SK-N-SH treated with all-trans-retinoic acid at 6 μM for 48 hours (cell line): ENCODE results near the gene PHLDA1.

Experiments
- ARNTL ChIP-seq: fragments of 450-650 bp; formaldehyde crosslinking; IDR thresholded peaks from 2 replicates; pipeline ENCODE4 v1.5.0; 2020; ENCODE audit warnings: low read depth, mild to moderate bottlenecking, moderate library complexity, borderline replicate concordance
- BACH2 ChIP-seq: fragments of 250-450 bp; sonication (Bioruptor Pico); IDR thresholded peaks from 2 replicates; pipeline ENCODE4 v1.9.0; 2021; ENCODE audit warnings: mild to moderate bottlenecking, borderline replicate concordance
- CSDC2 ChIP-seq: fragments of 250-450 bp; sonication (Bioruptor Pico); IDR thresholded peaks from 2 replicates; pipeline ENCODE4 v1.5.0; 2020; ENCODE audit warnings: mild to moderate bottlenecking, moderate library complexity
- ESRRG ChIP-seq: fragments of 250-450 bp; sonication (Bioruptor Pico); IDR thresholded peaks from 2 replicates; pipeline ENCODE4 v1.6.1; 2021; ENCODE audit warnings: mild to moderate bottlenecking
- GLIS3 ChIP-seq: fragments of 250-450 bp; sonication (Bioruptor Pico); IDR thresholded peaks from 2 replicates; pipeline ENCODE4 v1.5.0; 2020; ENCODE audit warnings: mild to moderate bottlenecking, moderate library complexity
- ISL1 ChIP-seq: fragments of 250-450 bp; sonication (Bioruptor Pico); IDR thresholded peaks from 2 replicates; pipeline ENCODE4 v2.1.2; 2022; ENCODE audit warnings: mild to moderate bottlenecking, moderate library complexity
- PATZ1 ChIP-seq: fragments of 250-450 bp; sonication (Bioruptor Pico); IDR thresholded peaks from 2 replicates; pipeline ENCODE4 v1.8.0; 2020; ENCODE audit warnings: mild to moderate bottlenecking, moderate library complexity, borderline replicate concordance
- POU6F1 ChIP-seq: fragments of 250-450 bp; sonication (Bioruptor Pico); IDR thresholded peaks from 2 replicates; pipeline ENCODE4 v1.8.0; 2021; ENCODE audit warnings: low read depth, mild to moderate bottlenecking, moderate library complexity, borderline replicate concordance
- PPARA ChIP-seq: fragments of 250-450 bp; sonication (Bioruptor Pico); IDR thresholded peaks from 2 replicates; pipeline ENCODE4 v1.5.0; 2020; ENCODE audit warnings: mild to moderate bottlenecking, borderline replicate concordance
- RARB ChIP-seq: fragments of 250-450 bp; sonication (Bioruptor Pico); IDR thresholded peaks from 2 replicates; pipeline ENCODE4 v1.8.0; 2021; ENCODE audit warnings: mild to moderate bottlenecking, moderate library complexity
- TOX ChIP-seq: fragments of 250-450 bp; sonication (Bioruptor Pico); IDR thresholded peaks from 2 replicates; pipeline ENCODE4 v1.8.0; 2021; ENCODE audit warnings: mild to moderate bottlenecking, moderate library complexity, borderline replicate concordance
- TSHZ2 ChIP-seq: fragments of 250-450 bp; sonication (Bioruptor Pico); IDR thresholded peaks from 2 replicates; pipeline ENCODE4 v1.5.0; 2020; ENCODE audit warnings: mild to moderate bottlenecking, moderate library complexity
- ZFP30 ChIP-seq: fragments of 450-650 bp; formaldehyde crosslinking; IDR thresholded peaks from 2 replicates; pipeline ENCODE4 v1.5.0; 2022; ENCODE audit warnings: mild to moderate bottlenecking, moderate library complexity
- ZNF70 ChIP-seq: fragments of 450-650 bp; formaldehyde crosslinking; IDR thresholded peaks from 2 replicates; pipeline ENCODE4 v1.5.0; 2020; ENCODE audit warnings: mild to moderate bottlenecking, moderate library complexity

GRCh38 chr12:75976913-75977312, 54.7 kb downstream of the PHLDA1 start:
- no peak for TF ChIP-seq GLIS3 (CRISPR knock-in tag)
- no peak for TF ChIP-seq ESRRG
- no peak for TF ChIP-seq PATZ1
- no peak for TF ChIP-seq BACH2 (CRISPR knock-in tag)
- TF ChIP-seq ISL1 (CRISPR knock-in tag) = no peak
- no peak for TF ChIP-seq ZNF70 (CRISPR knock-in tag)
- TF ChIP-seq TSHZ2 (CRISPR knock-in tag) = no peak
- TF ChIP-seq CSDC2 (CRISPR knock-in tag) = no peak
- no peak for TF ChIP-seq ARNTL (CRISPR knock-in tag)
- TF ChIP-seq TOX (CRISPR knock-in tag) = no peak
- no peak for TF ChIP-seq ZFP30 (CRISPR knock-in tag)
- TF ChIP-seq POU6F1 (CRISPR knock-in tag) = no peak
- TF ChIP-seq RARB = no peak
- TF ChIP-seq PPARA = no peak
